GM10266 (cell line): ENCODE data around the gene FOXP4.

Experiments used
- DNase-seq: peaks from one replicate; pipeline ENCODE4 v3.0.0; 2012; ENCODE audit errors: extremely low spot score
- TF ChIP-seq, protein P1 (sequence below): IDR thresholded peaks from 2 replicates; pipeline ENCODE4 v1.5.1; 2012; ENCODE audit warnings: mild to moderate bottlenecking, low read depth; ENCODE audit not compliant: control insufficient read depth, insufficient read depth; ENCODE audit errors: missing control alignments

The FOXP4 gene

DNA sequence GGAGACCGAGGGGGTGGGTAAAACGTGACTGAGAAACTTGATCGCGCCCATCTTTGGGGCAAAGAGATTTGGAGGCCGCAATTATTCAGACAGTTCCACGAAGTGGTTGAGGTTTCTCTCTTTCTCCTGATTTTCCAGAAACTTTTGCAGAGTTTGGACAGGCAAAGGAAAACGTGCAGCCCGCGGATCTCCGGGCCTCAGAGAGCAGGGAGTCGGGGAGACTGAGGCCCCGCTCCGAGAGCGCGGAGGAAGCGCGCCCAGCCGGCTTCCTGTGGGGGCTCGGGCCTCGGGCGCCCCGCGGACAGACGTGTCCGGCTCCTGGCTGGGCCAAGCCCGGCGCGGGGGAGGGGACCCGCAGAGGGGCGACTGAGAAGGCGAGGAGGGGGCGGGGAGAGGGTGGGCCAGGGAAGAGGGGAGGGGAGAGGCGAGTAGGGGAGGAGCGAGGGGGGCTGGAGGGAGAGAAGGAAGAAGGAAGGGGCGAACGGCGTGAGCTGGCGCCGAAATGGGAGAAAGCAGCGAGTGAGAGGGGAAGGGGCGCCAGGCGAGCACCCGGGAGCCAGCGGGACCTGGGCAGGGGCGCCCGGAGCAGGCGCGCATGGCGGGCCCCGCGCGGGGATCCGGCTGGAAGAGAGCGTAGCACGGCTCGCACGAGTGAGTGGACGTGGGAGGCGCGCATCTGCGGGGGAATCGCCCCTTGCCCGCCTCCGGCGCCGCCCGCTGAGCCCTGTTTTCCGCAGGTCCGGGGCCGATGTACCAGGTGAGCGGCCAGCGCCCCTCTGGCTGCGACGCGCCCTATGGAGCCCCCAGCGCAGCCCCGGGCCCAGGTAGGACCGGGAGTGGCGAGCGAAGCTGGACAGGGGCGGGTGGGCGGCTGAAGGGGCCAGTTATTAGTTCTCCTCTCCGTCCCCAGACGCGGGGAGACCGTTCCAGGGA lies 92.1 kb downstream of the FOXP4 start, which contains the start of gene MDFI:
Gene MDFI (plus strand): TSS at position 467 of the 933 bp plus-strand sequence. CDS start 282 bp downstream, at position 749.
- DNase-seq: no peak
- TF ChIP-seq, protein P1, sequence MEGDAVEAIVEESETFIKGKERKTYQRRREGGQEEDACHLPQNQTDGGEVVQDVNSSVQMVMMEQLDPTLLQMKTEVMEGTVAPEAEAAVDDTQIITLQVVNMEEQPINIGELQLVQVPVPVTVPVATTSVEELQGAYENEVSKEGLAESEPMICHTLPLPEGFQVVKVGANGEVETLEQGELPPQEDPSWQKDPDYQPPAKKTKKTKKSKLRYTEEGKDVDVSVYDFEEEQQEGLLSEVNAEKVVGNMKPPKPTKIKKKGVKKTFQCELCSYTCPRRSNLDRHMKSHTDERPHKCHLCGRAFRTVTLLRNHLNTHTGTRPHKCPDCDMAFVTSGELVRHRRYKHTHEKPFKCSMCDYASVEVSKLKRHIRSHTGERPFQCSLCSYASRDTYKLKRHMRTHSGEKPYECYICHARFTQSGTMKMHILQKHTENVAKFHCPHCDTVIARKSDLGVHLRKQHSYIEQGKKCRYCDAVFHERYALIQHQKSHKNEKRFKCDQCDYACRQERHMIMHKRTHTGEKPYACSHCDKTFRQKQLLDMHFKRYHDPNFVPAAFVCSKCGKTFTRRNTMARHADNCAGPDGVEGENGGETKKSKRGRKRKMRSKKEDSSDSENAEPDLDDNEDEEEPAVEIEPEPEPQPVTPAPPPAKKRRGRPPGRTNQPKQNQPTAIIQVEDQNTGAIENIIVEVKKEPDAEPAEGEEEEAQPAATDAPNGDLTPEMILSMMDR: no peak

DNA sequence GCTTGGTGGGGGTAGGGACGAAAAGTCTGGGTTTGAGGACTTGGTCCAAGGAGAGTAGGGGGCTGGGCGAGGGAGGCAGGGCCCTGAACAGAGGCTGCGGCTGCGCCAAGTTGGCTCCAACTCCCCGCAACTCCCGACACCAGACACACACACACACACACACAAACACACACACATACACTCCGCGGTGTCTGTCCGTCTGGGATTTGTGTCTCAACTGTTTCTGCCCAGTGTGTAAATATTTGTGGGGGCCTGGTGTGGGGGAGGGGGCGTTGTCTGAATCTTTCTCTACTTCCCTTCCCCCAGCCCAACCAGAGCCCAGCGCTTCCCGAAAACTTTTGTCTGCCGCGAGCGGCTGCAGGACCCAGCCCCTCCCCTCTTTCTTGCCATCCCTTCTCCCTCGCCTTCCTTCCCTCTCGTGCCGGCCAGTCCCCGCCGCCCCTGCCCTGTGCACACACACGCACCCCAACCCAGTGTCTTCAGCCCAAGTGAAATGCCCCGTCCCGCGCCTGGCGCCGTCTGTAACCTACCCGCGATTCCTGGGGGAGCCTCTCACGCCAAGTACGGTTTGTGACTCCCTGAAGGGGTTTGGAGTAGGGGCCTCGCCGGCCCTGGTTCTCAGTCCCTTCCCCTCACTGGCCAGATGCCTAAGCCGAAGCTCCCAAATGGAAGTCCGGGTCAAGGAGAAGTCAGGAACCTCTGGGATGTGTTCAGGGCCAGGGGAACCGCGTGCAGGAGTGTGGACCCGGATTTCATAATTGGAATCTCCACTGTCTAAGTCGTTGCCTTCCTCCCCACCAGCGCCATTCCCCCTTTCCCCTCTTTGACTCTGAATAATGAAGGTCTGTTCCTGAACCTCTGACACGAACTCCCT lies 93.0 kb downstream of the FOXP4 start:
- TF ChIP-seq, protein P1: no peak
- no peak for DNase-seq

DNA sequence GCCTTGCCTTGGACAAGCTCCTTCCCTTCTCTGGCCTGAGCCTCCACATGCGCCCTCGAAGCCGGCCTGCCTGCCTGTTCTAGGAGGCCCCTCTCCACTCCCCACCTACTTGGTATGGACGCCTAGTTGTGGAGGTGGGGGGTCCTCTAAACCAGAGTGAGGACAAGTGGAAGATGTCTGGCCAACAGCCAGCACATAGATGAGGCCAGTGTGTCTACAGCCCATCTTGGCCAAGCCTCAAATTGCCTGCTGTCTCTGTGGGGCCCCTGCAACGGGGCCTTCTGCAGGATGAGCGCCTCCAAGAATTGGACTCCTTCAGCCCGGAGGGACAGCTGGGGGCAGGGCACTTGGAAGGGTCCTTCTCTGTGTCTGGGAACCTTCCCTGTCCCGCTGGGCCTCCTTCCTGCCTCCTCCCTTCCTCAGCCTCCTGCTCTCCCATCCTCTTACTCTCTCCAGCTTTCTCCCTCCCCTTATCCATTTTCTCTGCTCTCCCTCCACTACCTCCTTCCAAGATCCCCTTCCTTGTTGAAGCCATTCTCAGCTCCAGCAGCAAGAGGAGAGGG lies 93.7 kb downstream of the FOXP4 start:
- DNase-seq: no peak

DNA sequence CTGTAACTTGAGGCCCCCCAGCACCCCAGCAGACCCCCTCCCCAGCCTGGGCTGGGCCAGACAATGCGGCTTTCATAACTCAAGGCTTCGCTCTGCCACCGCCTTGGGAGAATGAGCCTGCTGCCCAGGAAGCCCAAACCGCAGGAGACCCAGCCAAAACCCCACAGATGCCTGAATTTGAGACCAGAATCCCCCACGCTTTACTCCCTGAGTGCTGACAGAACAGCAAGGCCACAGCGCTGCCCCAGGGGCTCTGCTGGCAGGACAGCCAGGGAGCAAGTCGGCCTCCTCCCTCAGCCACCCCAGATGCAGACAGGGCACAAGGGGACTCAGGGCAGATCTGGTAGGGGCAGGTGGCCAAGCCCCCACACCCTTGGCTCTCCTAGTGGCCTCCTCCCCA lies 94.2 kb downstream of the FOXP4 start:
- TF ChIP-seq, protein P1: no peak
- no peak for DNase-seq

More for the DNA sequence above, 93.7 kb downstream of the FOXP4 start:
- TF ChIP-seq, protein P1: no peak

DNA sequence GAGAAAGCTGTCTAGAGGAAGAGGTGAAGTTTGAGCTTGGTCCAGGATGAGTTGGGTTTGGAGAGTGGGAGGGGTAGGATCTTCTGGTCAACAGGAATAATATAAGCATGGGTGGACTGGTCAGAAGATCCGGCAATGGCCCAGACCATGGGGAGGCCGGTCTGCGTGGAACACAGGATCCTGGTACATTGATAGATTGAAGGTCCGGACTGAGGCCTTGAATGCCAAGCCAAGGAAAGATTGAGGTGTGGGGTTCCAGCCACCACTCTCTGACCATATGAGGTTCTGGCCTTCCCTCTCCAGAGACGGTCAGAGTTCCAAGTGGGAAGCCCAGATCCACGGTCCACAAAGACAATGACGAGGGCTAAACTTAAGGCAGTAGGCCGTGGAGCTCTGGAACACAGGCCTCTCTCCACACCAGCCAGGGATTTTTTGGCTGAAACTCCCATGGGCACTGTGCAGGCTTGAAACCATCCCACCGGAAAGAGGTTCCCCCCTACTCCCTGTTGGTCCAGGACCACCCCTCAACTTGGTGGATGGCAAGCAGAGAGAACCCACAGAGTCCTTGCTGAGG lies 95.3 kb downstream of the FOXP4 start:
- TF ChIP-seq, protein P1: no peak

DNA sequence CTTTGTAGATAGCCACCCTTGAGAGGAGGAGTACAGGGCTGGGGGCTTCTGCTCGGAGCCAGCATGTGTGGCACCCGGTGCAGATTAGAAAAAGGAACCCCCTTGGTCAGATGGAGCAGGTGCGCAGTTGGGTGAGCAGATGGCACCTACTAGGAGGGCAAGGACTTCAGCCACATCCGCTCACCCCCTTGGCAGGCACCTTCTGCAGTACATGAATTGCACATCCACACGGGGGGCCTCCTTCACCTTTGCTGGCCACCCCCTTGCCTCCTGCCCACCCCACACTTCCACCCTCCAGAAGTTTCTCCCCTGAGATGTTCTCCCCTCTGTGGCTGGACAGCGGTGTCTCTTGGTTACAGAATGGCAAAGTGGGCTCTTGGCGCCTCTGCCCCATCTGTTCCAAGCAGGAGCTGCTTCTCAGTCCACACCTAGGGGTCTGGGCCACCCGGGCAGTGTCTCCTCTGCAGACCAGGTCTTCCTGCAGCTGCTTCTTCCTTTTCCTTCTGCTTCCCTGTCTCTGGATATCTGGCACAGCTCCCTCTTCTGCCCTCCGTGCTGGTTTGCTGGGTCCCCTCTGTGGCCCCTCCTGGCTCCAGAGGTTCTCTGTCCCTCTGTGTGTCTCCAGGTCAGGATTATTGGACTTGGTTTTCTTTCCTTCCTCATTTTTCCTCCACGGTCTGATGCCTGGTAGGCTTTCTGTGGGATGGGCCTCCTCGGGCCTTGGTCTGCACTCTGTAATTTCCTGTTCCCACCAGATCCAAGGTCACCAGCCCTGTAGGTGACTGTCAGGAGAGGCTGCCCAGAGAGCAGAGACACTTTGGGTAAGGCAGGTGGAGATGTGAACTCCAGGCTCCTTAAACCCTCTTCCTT lies 96.1 kb downstream of the FOXP4 start:
- TF ChIP-seq, protein P1: no peak
- no peak for DNase-seq

More for the DNA sequence above, 95.3 kb downstream of the FOXP4 start:
- DNase-seq: no peak
